Dedifferentiated amniotic fluid mesenchymal stem cell (primary cell): Measurements from ENCODE around the gene SNCB.
"Not testable (repeated sequence)": the region's sequence is repeated elsewhere in the genome, so short reads cannot be mapped to it uniquely, and the experiment has no call there.

Experiments used
- DNase-seq: peaks from one replicate; pipeline ENCODE4 v3.0.0-alpha.2; 2016; ENCODE audit errors: extremely low spot score

The SNCB gene

DNA sequence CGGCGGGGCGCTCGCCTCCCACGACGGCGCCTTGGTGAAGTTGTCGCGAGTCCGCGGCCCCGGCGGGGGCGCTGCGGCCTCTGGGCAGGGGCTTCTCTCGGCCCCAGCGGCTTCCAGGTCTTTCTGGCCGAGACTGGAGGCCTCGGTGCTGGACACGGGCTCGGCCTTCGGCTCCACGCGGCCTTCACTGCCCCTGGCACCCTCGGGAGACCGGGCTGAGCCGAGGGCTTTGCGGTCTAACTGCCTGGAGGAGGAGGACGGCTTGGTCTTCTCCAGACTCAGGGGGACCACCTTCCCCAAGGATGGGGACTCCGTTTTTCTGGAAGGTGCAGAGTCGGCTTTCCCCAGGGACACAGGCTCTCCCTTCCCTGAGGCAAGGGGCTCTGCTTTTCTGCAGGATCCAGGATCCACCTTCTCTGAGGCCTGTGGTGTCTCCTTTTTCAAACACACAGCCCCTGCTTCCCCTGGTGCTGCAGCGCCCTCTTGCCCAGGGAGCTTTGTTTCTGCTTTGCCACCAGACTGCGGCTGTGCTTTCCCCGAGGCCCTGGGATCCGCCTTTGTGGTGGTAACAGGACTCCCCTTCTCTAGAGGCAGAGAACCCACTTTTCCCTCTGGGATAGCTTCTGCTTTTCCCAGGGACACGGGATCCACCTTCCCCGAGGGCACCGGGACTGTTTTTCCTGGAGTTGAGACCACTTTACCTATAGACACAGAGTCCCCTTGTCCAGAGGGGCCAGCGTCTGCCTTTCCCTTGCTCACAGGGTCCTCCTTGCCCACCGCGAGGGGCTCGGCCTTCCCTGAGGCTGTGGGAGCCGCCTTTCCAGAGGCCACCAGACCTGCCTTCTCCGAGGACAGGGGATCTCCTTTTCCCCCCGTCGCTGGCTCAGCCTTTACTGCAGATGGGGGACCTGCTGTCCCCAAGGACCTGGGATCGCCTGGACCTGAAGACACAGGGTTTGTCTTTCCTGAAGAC is 32.6 kb downstream of the SNCB start:
- DNase-seq: no peak

DNA sequence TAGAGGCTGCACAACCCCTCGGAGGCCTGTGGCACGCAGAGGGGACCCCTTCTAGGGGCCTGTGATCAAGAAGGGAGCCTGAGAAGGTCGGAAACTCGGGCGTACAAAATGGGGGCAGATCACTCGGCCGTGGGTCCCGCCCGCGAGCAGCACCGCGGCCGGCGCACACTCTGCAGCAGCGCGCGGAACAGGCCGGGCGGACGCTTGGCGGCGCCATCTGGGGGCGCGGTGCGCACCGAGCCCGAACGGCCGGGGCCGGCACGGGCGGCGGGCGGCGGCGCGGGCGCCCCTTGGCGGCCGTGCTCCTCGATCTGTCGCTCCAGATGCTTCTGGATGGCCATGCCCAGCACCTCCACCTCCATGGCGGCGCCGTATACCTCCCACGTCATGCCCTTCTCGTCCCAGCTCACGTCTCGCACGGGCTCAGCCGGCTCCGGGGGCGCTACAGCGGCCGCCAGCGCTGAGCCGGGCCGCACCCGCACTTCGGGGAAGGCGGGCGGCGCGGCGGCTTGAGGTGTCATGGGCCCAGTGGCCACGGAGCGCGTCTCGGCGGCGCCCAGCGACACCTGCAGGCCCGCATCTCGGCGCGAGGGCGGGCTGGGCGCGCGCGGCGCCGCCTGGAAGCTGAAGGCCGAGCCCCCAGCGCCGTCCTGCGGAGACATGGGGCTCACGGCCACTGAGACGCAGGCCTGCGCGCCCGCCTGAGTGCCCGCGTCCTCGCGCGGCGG is 33.5 kb downstream of the SNCB start:
- DNase-seq: no peak

DNA sequence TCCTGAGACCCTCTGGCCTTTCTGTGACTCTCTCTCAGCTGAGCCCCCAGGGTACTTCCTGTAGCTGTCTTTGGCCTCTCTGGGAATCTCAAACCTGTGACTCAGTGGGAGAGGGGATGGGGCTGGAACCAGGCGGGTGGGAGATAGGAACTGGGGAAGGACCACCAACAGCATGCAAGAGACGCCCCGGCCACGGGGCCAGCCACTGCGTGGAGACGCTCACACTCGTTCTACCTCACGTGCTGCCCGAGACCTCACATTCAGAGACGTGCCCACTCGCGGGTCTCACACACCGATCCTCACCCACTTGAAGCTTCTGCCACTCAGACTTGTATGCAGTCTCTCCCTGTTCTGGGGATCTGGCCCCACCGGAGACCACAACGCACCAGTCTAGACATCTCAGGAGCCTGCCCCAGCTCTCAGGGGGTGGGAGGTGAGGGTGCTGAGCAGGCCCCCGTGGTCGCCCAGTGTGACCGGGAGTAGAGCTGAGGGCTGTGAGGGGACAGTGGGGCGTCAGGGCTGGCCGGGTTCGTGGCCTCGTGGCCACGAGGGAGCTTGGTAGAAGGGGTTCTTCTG is 34.2 kb downstream of the SNCB start:
- DNase-seq: no peak

DNA sequence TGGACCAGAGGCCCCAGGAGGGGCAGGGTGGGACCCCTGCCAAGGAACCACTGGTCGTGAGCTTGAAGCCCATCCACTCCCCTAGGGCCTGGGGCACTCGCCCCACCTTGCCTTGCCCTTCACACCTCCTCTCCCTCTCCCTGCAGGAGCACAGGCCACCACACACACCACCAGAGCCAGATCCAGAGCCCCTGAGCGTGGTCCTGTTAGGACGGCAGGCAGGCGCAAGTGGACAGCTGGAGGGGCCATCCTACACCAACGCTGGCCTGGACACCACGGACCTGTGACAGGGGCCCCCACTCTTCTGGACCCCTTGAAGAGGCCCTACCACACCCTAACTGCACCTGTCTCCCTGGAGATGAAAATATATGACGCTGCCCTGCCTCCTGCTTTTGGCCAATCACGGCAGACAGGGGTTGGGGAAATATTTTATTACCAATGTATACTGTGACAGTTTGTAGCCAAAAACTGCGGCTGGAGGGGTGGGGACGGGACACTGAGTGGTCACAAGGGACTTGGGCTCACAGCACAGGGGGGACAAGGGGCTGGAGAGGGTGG is 34.9 kb downstream of the SNCB start:
- no peak for DNase-seq

DNA sequence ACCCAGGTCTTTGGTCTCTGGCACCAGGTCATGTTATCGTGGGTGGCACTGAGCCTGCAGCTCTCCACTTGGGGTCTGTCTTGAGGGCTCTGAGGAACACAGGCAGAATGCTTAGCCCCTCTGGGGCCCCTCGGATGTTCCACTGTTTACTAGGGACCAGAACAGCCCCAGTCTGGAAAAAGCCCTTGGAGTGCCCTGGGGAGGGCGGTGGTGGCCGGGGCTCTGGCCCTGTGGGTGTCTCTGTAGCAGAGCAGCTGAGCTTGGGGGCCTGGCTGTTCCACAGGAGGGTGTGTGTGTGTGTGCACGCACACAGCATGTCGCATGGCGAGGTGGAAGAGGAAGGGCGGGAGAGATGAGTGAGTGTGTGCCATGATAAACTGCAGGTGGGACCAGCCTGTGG is 35.8 kb downstream of the SNCB start:
- no peak for DNase-seq

DNA sequence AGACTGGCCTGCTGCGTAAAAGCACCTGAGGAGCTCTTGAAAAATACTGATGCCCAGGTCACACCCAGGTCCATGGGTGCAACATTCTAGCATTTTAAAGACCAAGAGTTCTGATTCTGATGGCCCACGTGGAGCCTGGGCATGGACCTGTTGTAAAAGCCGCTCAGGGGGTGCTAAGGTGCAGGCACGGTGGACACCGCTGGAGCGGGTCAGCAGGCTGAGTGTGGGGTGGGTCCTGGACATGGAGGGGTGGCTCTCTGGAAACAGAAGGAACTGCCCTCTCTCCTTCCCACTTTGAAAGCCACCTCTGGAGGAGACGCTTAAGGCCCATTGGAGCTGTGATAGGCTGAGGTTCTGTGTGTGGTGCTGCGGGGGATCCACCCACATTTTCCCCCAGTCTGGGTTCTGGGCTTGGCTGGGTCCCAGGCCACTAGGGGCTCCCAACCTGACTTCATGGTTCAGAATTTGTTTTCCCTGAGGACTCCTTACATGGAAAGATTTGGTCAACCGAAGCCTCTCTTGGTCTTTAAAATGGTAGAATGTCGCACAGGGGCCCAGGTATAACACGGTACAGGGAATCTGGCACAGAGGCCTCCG is 37.0 kb downstream of the SNCB start:
- DNase-seq: no peak

DNA sequence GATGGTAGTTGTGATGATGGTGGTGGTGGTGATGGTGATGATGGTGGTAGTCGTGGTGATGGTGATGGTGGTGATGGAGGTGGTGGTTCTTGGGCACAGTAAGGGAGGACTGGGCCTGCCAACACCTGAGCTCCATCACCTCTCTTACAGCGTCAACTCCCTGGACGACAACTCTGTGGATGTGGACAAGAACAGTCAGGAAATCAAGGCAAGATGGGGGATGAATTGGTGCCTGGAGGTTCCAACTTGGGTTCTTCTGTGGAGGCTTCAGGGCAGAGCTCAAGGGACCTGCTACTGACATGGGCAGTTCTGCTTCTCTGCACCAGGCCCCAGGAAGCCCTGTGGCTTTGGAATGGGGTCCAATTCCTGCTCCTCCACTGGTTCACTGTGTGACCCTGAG is 37.8 kb downstream of the SNCB start:
- DNase-seq: no peak

DNA sequence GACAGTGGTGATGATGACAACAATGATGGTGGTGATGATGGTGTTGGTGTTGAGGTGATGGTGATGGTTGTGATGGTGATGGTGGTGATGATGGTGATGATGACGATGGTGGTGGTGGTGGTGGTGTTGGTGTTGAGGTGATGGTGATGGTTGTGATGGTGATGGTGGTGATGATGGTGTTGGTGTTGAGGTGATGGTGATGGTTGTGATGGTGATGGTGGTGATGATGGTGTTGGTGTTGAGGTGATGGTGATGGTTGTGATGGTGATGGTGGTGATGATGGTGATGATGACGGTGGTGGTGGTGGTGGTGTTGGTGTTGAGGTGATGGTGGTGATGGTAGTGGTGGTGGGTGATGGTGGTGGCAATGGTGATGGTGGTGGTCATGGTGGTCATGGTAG is 38.7 kb downstream of the SNCB start:
- DNase-seq: not testable (repeated sequence)

DNA sequence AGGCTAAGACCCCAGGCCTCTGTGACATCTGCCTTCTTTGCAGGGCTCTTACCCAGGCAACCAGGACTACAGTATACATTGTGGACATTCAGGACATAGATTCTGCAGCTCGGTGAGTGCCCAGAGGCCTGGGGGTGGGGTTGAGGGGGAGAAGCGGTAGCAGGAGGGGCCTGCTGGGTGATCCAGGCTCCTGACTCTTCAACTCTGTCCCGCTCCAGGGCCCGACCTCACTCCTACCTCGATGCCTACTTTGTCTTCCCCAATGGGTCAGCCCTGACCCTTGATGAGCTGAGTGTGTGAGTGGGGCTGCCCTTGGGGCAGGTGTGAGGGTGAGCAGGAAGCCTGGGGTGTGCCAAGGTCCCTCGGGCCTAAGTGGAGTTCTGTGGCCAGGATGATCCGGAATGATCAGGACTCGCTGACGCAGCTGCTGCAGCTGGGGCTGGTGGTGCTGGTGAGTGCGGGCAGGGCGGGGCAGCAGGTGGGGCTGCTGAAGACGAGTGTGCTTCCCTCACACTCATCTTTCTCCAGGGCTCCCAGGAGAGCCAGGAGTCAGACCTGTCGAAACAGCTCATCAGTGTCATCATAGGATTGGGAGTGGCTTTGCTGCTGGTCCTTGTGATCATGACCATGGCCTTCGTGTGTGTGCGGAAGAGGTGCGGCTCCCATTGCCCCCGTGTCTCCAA is 40.2 kb downstream of the SNCB start:
- no peak for DNase-seq

DNA sequence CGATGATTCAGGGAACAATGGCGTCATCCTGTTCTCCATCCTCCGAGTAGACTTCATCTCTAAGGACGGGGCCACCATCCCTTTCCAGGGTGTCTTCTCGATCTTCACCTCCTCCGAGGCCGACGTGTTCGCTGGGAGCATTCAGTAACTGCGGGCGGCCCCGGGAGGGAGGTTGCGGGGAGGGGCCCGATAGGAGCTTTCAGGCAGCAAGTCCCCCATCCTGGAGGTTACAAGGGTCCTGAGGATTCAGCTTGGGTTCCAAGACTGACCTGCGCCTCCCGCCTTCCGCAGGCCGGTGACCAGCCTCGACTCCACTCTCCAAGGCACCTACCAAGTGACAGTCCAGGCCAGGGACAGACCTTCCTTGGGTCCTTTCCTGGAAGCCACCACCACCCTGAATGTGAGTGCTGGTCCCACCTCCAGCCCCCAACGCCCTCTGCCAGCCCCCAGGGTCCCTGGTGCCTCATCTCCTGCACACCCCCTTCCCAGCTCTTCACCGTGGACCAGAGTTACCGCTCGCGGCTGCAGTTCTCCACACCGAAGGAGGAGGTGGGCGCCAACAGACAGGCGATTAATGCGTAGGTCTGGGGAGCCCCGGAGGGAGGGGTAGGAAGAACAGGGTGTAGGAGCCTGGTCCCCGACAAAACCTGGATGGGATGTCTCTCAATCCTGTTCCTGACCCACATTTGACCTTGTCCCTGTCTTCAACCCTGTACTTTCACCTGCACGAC is 41.1 kb downstream of the SNCB start:
- no peak for DNase-seq

DNA sequence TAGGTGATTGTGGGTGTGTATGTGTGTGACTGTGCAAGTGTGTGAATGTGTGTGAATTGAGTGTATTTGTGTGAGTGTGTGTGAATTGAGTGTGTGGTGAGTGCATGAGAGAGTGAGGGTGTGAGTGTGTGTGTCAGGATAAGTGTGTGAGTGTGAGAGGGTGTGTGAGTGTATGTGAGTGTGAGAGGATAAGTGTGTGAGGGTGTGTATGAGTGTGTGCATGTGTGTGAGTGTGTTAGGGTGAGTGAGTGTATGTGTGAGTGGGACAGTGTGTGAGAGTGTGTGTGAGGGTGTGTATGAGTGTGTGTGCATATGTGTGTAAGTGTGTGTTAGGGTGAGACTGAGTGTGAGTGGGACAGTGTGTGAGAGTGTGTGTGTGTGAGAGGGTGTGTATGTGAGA is 42.0 kb downstream of the SNCB start:
- no peak for DNase-seq

DNA sequence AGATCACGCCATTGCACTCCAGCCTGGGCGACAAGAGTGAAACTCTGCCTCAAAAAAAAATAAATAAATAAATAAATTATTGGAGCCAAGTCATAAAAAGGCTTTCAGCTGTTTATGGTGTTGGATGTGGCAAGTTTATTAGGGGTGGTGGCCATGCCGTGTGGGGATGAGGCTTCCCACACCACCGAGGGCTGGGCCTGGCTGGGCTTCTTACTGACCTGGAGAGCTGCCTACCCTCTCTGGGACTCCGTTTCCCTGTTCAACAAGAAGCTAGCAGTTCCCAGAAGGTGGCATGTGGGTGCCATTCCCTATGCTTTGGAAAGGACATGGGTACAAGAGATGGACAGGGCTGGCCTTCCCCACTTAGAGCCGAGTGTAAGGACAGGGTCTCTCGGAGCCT is 42.9 kb downstream of the SNCB start:
- no peak for DNase-seq

DNA sequence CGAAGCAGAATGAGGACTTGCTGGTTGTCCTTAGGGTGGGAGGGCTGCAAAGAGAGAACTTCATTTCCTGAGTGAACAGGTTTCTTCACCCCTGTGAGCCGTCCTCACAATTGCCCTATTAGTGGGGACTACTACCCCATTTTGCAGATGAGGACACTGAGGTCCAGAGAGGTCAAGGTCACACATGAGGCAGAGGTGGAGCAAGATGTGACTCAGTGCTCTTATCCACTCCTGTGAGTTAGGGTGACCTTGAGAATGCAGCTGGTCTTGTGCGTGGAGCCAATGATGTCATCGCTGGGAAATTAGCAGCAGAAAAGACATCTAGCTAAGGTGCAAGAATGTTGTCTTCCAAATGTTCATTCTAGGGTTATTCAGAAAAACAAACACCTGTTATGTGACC is 47.3 kb downstream of the SNCB start:
- no peak for DNase-seq

DNA sequence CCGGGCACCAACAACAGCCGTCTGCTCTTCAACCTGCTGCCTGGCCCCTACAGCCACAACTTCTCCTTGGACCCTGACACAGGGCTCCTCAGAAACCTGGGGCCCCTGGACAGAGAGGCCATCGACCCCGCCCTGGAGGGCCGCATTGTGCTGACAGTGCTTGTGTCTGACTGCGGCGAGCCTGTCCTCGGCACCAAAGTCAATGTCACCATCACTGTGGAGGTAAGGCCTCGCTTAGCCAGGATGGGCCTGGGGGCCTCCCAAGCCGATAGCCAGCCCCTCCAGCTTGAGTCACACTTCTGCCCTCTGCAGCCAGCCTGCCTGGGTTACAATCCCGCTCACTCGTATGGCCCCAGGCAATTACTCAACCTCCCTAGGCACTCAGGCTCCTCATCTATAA is 49.0 kb downstream of the SNCB start:
- no peak for DNase-seq

DNA sequence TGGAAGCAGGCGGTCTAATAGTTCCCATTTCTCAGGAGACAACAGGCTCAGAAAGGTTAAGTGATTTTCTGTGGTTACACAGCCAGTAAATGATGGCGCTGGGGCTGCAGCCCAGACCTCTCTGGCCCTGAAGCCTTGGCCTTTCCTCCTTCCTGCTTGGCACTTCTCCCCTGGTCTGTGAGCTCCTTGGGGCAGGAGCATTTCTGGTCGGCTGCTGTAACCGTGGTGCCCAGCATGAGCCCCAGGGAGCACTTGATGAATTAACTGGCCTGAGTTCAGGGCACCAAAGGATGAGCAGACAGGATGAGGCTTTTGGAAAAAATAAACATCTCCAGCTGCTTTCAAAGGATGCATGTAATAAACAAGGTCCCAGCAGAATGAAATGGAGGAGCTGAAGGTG is 51.0 kb downstream of the SNCB start:
- DNase-seq: no peak

DNA sequence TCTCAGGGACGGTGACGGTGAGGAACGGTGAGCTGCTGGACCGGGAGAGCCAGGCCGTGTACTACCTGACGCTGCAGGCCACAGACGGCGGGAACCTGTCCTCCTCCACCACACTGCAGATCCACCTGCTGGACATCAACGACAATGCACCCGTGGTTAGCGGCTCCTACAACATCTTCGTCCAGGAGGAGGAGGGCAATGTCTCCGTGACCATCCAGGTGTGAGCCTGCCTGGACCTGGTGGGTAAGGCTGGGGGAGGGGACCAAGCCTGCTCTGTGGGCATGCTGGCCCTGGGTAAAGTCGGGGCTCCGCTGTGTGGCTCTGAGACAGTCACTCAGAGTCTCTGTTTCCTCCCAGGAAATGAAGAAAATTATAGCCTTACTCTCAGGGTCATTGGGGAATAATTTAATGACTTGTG is 51.9 kb downstream of the SNCB start:
- DNase-seq: no peak

DNA sequence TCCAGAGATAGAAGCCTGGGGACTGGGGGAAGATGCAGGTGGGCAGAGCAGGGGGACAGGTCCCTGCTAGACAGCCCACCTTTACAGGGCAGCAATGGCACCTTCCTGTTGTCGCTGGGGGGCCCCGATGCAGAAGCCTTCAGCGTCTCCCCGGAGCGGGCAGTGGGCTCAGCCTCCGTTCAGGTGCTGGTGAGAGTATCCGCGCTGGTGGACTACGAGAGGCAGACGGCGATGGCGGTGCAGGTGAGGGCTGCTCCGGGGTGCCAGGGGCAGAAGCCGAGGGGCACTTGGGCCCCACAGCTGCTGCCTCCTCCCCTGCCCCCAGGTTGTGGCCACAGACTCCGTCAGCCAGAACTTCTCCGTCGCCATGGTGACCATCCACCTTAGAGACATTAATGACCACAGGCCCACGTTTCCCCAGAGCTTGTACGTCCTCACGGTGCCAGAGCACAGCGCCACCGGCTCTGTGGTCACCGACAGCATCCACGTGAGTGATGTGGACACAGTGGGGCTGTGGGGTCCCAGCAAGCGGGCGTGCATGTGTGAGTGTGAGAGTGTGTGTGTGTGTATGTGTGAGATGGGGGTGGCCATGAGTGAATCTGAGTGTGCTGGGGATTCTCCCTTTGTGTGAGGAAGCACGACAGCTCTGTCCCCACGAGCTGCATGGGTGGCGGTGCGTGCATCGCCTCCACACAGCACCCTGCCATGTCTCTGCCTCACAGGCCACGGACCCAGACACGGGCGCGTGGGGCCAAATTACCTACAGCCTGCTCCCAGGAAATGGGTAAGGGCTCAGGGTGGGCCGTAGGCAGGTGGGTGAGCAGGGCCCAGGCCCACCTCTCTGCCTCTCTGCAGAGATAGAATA is 52.8 kb downstream of the SNCB start:
- DNase-seq: no peak

DNA sequence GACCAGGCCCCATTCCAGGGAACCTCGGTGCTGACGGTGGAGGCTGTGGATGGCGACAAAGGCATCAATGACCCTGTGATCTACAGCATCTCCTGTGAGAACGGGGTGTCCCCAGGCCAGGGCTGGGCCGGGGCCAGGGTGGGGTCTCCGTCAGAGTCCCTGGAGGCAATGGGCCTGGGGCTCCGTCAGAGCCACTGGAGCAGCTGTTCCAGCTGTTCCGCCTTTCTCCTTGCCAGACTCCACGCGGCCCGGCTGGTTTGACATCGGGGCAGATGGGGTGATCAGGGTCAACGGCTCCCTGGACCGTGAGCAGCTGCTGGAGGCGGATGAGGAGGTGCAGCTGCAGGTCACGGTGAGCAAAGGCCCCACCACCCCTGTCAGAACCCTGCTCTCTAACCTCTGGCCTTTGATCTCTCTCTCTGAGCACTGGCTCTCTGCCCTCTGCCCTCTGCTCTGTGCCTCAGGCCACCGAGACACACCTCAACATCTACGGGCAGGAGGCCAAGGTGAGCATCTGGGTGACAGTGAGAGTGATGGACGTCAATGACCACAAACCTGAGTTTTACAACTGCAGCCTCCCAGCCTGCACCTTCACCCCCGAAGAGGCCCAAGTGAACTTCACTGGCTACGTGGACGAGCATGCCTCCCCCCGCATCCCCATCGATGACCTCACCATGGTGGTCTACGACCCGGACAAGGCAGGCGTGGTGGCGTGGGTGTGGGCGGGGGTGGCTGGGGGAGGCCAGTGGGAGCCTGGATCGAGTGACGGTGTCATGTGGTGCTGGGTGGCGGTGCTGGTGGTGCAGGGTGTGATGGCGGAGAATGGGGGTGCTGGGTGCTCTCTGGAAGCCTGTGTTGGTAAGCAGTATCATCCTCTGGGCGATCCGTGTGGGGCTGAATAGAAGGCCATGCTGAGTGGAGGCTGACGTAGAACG is 54.6 kb downstream of the SNCB start:
- no peak for DNase-seq

DNA sequence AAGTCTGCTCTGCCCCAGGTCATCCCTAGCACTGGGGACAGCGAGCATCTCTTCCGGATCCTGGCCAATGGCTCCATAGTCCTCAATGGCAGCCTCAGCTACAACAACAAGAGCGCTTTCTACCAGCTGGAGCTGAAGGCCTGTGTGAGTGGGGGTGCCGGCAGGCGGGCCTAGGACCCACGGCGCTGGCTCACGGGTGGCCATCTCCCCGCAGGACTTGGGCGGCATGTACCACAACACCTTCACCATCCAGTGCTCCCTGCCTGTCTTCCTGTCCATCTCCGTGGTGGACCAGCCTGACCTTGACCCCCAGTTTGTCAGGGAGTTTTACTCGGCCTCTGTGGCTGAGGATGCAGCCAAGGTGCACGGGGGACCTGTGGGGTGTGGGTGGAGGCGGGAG is 55.3 kb downstream of the SNCB start:
- no peak for DNase-seq
